HL-60 (cell line): ENCODE data around the gene BCL7A.

Experiments
- DNase-seq, 2 experiments: peaks; one replicate each; pipeline ENCODE4 v3.0.0-alpha.2; 2010 to 2020; ENCODE audit warnings: low read depth in 1 of 2, low spot score in 1 of 2
- H3K27ac ChIP-seq: fragments of 250-450 bp; sonication (Bioruptor Pico); replicated peaks from 2 replicates; pipeline ENCODE4 v1.5.1; 2020; ENCODE audit warnings: mild to moderate bottlenecking, moderate library complexity
- H3K27me3 ChIP-seq: fragments of 250-450 bp; sonication (Bioruptor Pico); 2 replicates; pipeline ENCODE4 v1.5.1; 2021; ENCODE audit warnings: mild to moderate bottlenecking, moderate library complexity; ENCODE audit not compliant: insufficient read depth, poor library complexity, severe bottlenecking
- H3K4me3 ChIP-seq: replicated peaks from 2 replicates; pipeline ENCODE4 v1.5.1; 2011; ENCODE audit warnings: mild to moderate bottlenecking, control low read depth, low read length; ENCODE audit not compliant: insufficient read depth
- GABPA ChIP-seq: IDR thresholded peaks from 2 replicates; pipeline ENCODE4 v1.6.1; 2012; ENCODE audit warnings: low read depth
- POLR2AphosphoS5 ChIP-seq: IDR thresholded peaks from 2 replicates; pipeline ENCODE4 v1.6.1; 2012; ENCODE audit warnings: low read depth
- SPI1 ChIP-seq: IDR thresholded peaks from 2 replicates; pipeline ENCODE4 v1.6.1; 2012; ENCODE audit warnings: low read depth, mild to moderate bottlenecking, borderline replicate concordance
- TF ChIP-seq, protein P1 (sequence below): IDR thresholded peaks from 2 replicates; pipeline ENCODE4 v1.6.1; 2012; ENCODE audit warnings: low read depth; ENCODE audit not compliant: insufficient replicate concordance
- TF ChIP-seq, protein P2 (sequence below): IDR thresholded peaks from one replicate; pipeline ENCODE4 v1.5.1; 2011; ENCODE audit warnings: low read length, control low read depth, inconsistent platforms; ENCODE audit not compliant: insufficient read depth

BCL7A gene

DNA sequence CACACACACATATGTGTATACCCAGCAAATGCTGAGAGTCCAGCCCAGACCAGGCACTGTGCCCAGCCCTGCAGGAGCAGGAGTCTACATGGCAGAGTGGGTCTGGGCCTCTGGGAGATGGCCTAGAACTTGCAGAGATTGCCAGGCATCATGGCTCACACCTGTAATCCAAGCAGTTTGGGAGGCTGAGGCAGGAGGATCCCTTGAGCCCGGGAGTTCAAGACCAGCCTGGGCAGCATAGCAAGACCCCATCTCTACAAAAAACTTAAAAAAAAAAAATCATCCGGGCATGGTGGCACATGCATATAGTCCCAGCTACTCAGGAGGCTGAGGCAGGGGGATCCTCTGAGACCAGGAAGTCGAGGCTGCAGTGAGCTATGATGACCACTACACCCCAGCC lies 36.1 kb downstream of the BCL7A start:
- TF ChIP-seq POLR2AphosphoS5 (no peak), SPI1 (no peak), GABPA (no peak)
- TF ChIP-seq, protein P1, sequence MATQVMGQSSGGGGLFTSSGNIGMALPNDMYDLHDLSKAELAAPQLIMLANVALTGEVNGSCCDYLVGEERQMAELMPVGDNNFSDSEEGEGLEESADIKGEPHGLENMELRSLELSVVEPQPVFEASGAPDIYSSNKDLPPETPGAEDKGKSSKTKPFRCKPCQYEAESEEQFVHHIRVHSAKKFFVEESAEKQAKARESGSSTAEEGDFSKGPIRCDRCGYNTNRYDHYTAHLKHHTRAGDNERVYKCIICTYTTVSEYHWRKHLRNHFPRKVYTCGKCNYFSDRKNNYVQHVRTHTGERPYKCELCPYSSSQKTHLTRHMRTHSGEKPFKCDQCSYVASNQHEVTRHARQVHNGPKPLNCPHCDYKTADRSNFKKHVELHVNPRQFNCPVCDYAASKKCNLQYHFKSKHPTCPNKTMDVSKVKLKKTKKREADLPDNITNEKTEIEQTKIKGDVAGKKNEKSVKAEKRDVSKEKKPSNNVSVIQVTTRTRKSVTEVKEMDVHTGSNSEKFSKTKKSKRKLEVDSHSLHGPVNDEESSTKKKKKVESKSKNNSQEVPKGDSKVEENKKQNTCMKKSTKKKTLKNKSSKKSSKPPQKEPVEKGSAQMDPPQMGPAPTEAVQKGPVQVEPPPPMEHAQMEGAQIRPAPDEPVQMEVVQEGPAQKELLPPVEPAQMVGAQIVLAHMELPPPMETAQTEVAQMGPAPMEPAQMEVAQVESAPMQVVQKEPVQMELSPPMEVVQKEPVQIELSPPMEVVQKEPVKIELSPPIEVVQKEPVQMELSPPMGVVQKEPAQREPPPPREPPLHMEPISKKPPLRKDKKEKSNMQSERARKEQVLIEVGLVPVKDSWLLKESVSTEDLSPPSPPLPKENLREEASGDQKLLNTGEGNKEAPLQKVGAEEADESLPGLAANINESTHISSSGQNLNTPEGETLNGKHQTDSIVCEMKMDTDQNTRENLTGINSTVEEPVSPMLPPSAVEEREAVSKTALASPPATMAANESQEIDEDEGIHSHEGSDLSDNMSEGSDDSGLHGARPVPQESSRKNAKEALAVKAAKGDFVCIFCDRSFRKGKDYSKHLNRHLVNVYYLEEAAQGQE: no peak
- TF ChIP-seq, protein P2, sequence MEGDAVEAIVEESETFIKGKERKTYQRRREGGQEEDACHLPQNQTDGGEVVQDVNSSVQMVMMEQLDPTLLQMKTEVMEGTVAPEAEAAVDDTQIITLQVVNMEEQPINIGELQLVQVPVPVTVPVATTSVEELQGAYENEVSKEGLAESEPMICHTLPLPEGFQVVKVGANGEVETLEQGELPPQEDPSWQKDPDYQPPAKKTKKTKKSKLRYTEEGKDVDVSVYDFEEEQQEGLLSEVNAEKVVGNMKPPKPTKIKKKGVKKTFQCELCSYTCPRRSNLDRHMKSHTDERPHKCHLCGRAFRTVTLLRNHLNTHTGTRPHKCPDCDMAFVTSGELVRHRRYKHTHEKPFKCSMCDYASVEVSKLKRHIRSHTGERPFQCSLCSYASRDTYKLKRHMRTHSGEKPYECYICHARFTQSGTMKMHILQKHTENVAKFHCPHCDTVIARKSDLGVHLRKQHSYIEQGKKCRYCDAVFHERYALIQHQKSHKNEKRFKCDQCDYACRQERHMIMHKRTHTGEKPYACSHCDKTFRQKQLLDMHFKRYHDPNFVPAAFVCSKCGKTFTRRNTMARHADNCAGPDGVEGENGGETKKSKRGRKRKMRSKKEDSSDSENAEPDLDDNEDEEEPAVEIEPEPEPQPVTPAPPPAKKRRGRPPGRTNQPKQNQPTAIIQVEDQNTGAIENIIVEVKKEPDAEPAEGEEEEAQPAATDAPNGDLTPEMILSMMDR: no peak
- Histone ChIP-seq H3K27me3 (no peaks in the 10 kb centered on the region), H3K4me3 (no peak overlapping the region), H3K27ac (no peak overlapping the region)
- DNase-seq: no peak

- H3K4me3 ChIP-seq: no peak overlapping the region
- TF ChIP-seq GABPA (no peak), POLR2AphosphoS5 (no peak), SPI1 (no peak)
- TF ChIP-seq, protein P1: no peak
- TF ChIP-seq, protein P2: no peak
- no peak for DNase-seq
- H3K27me3 ChIP-seq: no peaks in the 10 kb centered on the region
- H3K27ac ChIP-seq: no peak overlapping the region
Observed at GRCh38 chr12:122058549-122059149, 37.0 kb downstream of the BCL7A start.

DNA sequence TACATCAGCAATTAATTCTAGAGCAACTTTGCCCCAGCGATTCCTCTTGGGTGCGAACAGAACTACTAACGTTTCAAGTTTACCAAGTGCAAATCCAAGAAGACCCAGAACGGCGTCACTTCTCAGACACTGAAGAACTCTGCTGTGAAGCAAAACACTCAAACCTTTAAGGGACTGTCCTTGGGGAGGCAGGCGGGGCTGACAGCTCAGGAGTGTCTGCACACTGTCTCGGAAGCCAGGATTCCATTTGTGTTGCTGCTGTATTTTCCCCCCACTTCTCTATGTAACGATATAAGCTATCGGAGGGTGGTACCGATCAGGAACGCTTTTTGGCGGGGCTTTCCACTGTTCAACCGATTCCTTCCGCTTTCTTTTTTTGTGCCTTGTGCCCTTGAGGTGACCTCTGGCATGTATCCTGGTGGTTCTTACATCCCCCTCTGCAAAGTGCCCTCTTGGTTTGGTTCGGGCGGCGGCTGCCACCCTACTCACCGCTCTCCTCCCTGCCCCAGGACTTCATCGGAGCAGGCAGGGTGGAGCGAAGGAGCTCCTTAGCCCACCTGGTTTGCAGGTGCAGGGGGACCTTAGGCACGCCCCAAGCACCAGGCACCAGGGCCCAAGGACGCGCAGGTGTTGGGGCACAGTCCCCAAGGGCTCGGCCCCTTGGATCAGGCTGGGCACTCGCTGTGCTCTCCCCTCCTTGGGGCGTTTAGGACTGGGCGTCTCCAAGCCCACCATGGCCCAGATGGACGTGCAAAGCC lies 37.7 kb downstream of the BCL7A start:
- Histone ChIP-seq H3K27ac (no peak overlapping the region), H3K27me3 (no peaks in the 10 kb centered on the region), H3K4me3 (no peak overlapping the region)
- DNase-seq: no peak
- TF ChIP-seq, protein P2: no peak
- TF ChIP-seq POLR2AphosphoS5 (no peak), GABPA (no peak), SPI1 (no peak)
- TF ChIP-seq, protein P1: no peak
